Kidney glomerular epithelial cell (primary cell): Measurements from ENCODE around the gene GALT.

Source experiments
- DNase-seq: peaks from one replicate; lab custom pipeline; 2025; lab: John Stamatoyannopoulos, UW

Gene GALT

GRCh38 chr9:34684145-34684544 lies 37.7 kb downstream of the GALT start:
- no peak for DNase-seq

- no peak for DNase-seq
These were observed 38.3 kb downstream of the GALT start for GRCh38 chr9:34684816-34685215.

GRCh38 chr9:34685591-34685990 lies 39.1 kb downstream of the GALT start:
- DNase-seq: no peak

- DNase-seq: no peak
These were observed 39.8 kb downstream of the GALT start for GRCh38 chr9:34686231-34686630.

- DNase-seq: no peak
These were observed 40.3 kb downstream of the GALT start for GRCh38 chr9:34686732-34687131.

GRCh38 chr9:34687276-34688030 lies 41.0 kb downstream of the GALT start:
- no peak for DNase-seq

- no peak for DNase-seq
These were observed 42.0 kb downstream of the GALT start for GRCh38 chr9:34688329-34689115.

GRCh38 chr9:34689116-34689470 lies 42.6 kb downstream of the GALT start:
- no peak for DNase-seq

GRCh38 chr9:34689512-34689911 lies 43.0 kb downstream of the GALT start:
- no peak for DNase-seq

GRCh38 chr9:34690983-34691935 lies 44.8 kb downstream of the GALT start, which contains the start of gene CCL19:
Gene CCL19, minus strand, starts transcription at chr9:34691276. Its CDS starts 137 bp downstream, at chr9:34691139.
- DNase-seq: no peak

- DNase-seq: no peak
These were observed 45.5 kb downstream of the GALT start for GRCh38 chr9:34691936-34692315.

GRCh38 chr9:34693560-34693959 lies 47.1 kb downstream of the GALT start:
- no peak for DNase-seq

GRCh38 chr9:34694811-34695210 lies 48.3 kb downstream of the GALT start:
- DNase-seq: no peak
